GM13977 (cell line): ENCODE data around the gene LCP1.

Experiments
- DNase-seq: peaks from one replicate; pipeline ENCODE4 v3.0.0; 2012; ENCODE audit warnings: low spot score
- in situ Hi-C: fragments of 300-500 bp; cut with MboI; formaldehyde crosslinking; loops from one replicate; pipeline ENCODE4 v1.12.0; 2022; ENCODE audit warnings: low sequenced_read_pairs, low pct_unique_long_range_greater_than_20kb, mixed read lengths, inconsistent platforms; ENCODE audit not compliant: unreplicated experiment
- TF ChIP-seq, protein P1 (sequence below): IDR thresholded peaks from 2 replicates; pipeline ENCODE4 v1.5.1; 2012; ENCODE audit warnings: mild to moderate bottlenecking, control low read depth; ENCODE audit not compliant: insufficient read depth; ENCODE audit errors: extremely low read depth, missing control alignments

Gene LCP1

DNA sequence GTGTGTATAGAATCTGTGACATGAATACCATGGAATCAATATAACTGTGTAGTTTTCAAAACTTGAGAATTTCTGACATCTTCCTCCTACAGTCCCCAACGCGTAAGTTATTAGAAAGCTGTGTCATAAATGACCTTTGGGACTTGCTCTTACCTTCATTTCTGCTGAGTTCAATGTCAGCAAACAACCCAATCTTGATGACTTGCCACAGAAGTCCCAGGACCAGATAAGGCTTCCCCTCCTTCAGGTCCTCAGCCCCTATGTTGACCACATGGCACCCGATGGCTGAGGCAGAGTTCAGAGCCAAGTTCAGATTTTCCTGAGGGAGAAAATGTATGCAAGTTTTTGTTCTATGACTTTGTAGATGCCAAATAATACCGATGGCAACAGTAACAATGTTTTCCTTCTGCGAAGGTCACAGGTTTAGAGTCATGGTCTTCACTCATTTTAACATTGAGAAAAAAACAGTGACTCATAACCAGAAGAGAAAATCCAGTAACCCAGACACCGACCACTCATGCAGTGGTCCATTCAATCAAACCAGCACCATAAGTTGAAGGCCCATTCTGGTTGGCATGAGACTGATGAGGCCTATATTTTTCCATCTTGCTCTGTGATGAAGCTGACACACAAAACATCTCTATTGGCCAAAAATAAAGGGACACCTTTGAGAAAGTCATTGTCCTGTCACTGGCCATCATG, 29.2 kb downstream of the LCP1 start:
- in situ Hi-C loops, result no loop called here
- DNase-seq, result no peak
- TF ChIP-seq, protein P1, sequence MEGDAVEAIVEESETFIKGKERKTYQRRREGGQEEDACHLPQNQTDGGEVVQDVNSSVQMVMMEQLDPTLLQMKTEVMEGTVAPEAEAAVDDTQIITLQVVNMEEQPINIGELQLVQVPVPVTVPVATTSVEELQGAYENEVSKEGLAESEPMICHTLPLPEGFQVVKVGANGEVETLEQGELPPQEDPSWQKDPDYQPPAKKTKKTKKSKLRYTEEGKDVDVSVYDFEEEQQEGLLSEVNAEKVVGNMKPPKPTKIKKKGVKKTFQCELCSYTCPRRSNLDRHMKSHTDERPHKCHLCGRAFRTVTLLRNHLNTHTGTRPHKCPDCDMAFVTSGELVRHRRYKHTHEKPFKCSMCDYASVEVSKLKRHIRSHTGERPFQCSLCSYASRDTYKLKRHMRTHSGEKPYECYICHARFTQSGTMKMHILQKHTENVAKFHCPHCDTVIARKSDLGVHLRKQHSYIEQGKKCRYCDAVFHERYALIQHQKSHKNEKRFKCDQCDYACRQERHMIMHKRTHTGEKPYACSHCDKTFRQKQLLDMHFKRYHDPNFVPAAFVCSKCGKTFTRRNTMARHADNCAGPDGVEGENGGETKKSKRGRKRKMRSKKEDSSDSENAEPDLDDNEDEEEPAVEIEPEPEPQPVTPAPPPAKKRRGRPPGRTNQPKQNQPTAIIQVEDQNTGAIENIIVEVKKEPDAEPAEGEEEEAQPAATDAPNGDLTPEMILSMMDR, result no peak

DNA sequence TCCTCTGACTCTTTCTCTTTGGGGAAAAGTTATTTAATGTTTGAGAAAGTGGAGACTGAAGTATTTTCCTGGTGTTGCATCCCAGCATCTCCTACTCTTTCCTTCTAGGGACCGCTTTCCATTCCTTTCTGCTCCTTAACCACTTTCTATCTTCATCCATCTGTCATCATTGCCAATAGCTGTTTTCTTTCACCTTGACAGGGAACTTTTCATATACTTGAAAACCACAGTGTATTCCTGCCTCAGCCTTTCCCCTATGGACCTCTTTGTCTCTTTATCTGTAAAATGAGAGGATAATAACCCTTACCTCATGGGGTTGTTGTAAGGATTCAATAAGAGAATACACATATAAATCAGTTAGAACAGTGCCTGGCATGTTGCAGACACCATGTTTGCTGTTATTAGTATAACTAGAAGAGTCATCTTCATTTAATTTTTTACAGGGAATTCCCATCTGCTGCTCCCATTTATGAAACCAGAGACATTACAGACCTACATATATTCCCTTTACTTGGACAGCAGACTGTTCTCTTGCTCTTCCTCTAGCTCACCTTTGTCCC, 31.8 kb downstream of the LCP1 start:
- DNase-seq, result no peak
- TF ChIP-seq, protein P1, result no peak
- in situ Hi-C loops, result no loop called here

DNA sequence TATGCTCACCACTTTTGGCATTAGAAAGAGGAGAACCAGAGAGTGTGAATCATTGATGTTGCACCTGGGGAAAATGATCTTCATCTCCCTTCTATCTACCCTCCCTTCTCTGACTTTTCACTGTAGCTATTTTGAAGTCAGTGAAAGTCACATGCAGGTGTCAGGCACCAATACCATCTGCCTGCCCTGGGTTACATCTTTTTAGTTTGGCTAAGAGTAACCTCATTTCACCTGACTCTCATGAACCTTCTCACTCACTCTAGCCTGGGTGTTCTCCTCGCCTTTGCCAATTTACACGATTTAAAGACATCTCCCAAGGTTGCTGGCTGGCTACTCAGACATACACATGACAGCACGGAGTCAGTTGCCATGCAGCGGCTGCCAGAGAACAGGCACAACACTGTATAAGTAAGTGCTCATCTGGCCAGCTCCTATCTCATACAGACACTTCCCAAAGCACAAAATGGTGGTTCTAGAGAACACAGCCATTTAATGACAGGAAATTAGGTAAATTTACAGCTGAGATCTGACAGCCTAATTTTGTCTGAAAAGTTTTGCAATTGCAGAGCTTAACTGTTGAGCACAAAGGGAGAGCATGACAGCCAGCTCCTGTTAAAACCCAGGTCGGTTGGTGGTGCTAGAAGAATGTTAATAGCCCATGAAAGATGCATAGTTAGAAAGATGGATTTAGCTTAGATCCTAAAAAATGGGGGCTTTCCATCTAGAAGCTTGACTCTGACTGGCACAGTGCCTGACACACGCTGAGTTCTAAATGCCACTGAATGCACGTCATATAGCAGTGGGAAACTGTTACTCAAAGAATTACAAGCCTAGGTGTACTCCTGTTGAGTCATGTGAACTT, 32.5 kb downstream of the LCP1 start:
- in situ Hi-C loops, result no loop called here
- no peak for DNase-seq

DNA sequence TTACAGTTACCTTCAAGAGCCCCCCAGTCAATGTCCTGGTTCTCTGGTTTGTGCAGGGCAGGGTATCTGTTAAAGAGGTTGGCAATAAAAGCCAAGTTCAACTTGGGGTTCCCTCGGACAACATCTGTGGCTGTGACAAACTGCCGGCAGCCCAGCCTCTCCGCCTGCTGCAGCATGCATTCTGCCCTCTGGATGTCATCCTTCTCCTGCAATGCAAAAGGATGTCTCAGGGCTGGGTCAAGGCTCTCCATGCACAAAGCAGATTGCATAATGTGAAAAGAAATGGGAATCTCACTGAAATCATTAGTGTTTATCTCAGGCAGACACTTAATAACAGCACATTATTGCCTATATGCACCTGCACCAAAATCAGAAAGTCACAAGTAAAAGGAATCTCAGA, 35.1 kb downstream of the LCP1 start:
- TF ChIP-seq, protein P1, result no peak
- DNase-seq, result no peak
- in situ Hi-C loops, result no loop called here

More for the DNA sequence above, 32.5 kb downstream of the LCP1 start:
- TF ChIP-seq, protein P1, result no peak

DNA sequence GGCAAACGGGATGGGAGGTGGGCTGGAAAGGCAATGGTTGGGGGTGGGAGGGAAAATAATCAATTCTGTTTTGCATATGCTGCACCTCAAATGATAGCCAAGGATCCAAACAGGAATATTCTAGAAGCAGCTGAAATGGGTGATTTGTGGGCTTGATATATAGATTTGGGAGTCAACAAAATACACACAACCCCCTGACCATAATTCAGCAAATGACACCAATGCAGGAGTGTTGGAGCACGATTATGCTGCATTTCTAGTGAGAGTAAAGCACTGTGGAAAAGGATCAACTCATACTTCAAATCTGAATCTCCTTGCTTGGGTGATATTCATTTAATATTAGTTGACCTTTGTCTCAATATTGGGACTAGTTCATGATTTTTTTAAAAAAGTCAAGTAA, 36.0 kb downstream of the LCP1 start:
- TF ChIP-seq, protein P1, result no peak
- DNase-seq, result no peak
- in situ Hi-C loops, result no loop called here

DNA sequence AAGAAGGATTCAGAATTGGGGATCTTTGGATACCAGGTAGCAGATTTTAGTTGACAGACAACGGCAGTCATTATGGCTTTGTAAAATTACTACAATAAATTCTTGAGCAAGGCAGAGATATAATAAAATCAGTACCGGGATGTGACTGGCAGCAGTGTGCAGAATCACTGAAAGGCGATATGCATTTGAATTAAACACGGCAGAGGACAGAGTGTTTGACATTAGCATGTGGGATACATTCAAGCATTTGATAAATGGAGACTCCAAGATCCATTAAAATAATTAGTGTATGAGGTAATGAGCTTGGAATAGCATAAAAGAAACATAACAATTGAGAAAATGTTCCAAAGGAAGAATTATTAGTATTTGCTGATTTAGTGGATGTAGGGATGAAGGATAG, 36.8 kb downstream of the LCP1 start:
- in situ Hi-C loops, result no loop called here
- DNase-seq, result no peak

More for the DNA sequence above, 36.8 kb downstream of the LCP1 start:
- TF ChIP-seq, protein P1, result no peak
